Activated T-helper 1 cell treated with Interleukin-2 at 50 U/mL for 16 hours (primary cell): Measurements from ENCODE around the gene CCDC122.

ENCODE experiments used
- DNase-seq: peaks from one replicate; pipeline ENCODE4 v3.0.0-alpha.2; 2020; ENCODE audit warnings: low read depth

The CCDC122 gene

DNA sequence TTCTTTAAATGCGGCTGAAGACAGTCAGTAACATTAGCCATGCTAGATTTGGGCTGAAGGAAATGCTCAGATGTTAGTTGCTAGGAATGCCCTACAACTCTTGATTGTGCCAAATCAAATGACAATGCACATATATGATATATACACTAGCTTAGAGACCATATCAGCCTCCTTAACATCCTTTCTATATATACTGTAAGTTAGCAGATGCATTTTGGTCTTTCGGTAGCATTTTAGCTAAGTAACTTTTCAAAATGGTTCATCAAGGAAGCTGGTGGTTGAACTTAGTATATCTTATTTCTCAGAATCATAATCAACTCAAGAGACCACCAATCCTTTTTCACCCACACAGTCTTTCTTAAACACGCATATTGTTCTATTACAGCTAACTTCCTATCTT, 78.7 kb downstream of the CCDC122 start:
- no peak for DNase-seq

DNA sequence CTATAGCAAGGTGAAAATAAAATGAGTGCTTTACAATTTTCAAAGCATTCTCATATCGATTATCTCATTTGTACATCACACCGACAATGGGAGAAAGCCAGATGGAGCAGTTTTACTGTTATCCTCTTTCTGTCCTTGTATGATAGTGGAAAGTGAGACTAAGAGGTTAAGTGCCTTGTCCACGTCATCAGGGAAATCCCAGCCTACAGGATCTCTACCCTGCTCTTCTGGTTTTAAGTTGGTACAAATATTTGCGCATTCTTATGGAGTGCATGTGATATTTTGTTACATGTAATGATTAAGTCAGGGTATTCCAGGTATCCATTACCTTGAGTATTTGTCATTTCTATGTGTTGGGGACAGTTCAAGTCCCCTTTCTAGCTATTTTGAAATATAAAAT, 80.3 kb downstream of the CCDC122 start:
- no peak for DNase-seq

DNA sequence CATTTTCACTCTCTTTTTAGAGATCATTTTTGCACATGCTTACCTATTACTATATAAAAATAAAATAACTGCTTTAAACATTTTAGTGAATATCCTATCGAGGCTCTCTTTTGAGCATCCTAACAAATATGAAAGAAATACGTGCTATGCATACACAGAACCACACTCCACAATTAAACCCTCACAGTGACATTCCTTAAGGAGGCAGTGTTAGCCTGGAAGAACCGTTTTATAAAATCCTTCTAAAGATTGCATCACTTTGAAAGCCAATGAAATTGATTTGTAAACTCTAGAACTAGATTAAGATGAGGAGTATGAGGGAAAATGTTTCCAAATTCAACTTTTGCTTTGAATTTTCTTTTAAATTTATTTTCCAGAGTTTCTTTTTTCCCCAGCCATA, 81.7 kb downstream of the CCDC122 start:
- no peak for DNase-seq

DNA sequence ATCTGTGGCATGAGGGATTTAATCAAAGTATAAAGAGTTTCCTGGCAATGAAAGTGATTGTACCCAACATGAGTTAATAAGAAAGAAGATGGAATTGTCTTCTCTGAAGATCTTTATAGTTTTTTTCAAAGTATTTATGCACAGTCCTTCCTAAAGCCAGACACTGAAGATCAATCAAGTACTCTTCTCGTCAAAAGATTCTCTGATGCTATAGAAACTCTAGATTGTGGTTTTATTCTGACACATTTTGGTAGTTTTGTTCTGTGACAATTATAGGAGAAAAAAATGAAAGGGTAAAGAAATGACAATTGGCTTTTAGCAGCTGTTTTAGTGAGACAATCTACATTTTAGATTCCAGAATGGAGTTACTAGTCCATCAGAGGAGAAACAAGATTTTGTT, 82.4 kb downstream of the CCDC122 start:
- no peak for DNase-seq

DNA sequence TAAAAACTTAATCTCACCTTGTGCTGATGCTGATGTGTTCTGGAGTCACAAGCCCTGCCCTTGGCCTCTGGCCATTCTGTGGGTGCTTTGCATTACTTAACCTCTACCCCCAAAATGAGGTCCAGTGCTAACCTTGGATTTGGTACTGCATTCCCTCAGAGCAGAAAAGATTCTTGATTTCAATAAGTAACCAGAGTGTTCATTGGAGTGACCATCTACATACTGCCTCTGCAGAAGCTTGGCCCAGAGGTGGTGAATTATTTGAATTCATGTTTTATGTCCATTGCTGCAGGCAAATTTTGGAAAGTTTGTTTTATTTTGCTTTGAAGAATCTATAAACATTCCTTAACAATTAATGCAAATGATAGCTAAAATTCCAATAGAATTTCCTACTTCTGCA, 85.1 kb downstream of the CCDC122 start:
- no peak for DNase-seq

DNA sequence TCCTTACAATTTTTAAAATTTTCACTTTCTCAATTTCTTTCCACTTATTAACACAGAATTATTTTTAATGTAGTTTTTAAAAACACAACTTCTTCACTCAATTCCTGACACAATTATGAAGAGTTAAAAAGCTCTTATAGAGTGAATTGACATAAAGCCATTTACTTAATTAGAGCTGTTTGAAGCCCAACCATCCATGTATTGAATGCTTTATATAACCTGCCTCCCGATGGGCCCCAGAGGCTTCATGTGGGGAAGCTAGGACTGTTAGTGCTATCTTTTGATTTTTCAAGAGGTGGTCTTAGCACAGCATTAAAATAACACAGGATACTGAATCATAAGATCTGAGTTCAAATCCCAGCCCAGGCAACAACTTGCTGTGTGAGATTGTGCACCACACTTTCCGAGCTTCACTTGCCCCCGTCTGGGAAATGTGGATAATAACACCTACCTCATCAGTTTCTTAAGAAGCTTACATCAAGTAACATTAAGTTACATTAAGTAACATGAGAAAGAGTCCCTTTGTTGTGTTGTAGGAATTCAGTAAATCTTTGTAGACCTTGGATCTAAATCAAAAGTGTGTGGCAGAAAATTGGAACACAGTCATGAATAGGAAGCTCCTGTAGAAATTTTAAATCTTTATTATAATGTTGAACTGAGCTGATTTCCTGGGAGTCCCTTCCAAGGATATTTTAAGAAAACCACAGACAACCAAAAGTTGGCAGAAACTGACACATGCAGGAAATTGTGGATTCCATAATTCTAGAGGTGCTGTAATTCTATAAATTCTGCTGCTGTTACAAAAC, 87.3 kb downstream of the CCDC122 start:
- no peak for DNase-seq

DNA sequence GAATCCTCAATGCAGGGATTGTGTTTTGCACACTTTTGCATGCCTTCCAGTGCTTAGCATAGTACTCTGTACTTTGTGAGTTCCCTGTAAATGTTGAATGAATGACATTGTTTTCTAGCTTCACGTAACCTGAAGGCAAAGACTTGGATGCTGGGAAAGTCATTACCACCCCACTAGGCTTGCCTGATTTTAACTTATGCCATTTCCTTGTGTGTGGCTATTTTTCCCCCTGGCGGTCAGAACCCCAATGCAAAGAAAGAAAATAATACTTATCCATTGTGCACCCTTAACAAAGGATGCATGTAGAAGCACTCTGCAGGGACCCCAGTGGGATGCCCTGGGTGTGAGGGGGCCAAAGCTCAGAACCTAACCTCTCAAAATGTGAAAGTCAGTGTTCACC, 91.5 kb downstream of the CCDC122 start:
- DNase-seq: no peak

DNA sequence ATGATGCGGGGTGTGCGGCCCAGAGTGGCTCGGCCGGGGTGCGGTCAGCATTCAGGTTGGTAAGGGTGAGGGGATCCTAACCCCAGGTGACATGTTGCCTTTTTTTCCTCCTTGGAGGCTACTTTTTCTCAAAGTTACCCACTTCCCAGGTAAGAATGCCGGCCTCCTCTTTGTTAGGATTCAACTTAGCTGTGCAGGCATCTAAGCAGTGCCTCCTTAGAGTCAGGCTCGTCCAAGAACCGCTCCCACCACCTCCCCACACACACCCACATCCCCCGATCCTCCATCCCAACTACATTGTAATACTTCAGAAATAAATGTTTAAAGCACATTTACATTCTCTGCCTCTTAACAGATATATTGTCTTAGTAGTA, 92.0 kb downstream of the CCDC122 start:
- no peak for DNase-seq

DNA sequence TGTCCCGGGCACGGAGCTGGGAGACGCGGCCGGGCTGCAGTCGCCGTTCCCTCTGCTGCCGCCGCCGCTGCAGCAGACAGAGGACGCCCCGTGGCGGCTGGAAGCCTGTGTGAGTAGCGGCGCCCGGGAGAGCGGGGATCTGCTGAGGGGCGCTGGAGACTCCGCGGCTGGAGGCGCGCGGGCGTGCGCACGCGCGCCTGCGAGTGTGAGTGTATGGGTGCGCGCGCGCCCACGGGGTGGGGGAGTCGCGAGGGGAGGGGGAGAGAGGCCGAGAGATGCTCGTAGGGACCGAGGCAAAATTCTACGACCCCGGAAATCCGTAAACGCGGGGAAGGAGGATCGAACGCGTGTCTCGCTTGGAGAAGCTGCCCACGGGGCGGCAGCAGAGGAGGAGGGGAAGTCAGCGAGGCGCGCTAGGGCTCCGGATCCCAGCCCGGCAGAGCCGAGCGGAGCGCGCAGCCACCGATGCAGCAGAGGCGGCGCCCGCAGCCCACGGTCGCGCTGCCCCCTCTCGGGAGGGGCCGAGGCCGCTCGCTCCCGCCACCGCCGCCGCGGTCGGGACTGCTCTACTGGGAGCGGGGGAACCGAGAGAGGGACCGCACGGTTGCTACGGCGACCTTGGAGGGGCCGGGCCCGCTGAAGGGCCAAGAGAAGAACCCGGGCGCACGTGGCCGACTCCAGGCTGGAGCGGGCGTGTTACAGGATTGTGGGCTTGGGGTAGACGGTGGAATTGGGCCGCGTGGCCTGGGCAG, 92.6 kb downstream of the CCDC122 start, which contains the start of gene ENOX1:
TSS of gene ENOX1 (minus strand) at position 207 of the 752 bp plus-strand sequence.
- DNase-seq: no peak

DNA sequence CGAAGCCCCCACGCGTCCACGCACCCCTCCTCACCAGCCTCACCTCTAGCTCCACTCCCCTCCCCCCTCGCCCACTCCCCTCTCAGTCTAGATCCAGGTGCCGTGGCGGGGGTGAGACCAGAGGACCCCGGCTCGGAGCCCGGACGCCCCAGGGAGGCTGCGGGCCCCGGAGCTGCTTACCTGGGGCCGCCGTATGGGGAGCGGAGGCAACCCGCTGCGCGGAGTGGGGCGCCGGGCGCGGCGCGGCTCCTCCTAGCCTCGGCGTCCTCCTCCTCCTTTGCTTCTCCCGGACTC, 93.1 kb downstream of the CCDC122 start:
- DNase-seq: no peak
